ENCODE data around the gene TSHZ1.

GRCh38 chr18:75178376-75178775, 32.2 kb upstream of the TSHZ1 start:
- TF ChIP-seq FOXJ3 (CRISPR knock-in tag; IDR thresholded peaks at IDR 0.05) (no peak), RCOR1 (IDR thresholded peaks at IDR 0.05; ENCODE audit: low read length) (no peak), CTCF (IDR thresholded peaks at IDR 0.05) (no peak), EP300 (IDR thresholded peaks at IDR 0.05; ENCODE audit: borderline replicate concordance in 1 of 2, low read depth in 1 of 2, low read length in 1 of 2) (no peak), EZH2phosphoT487 (IDR thresholded peaks at IDR 0.05; ENCODE audit: borderline replicate concordance, low read depth) (no peak), POLR2AphosphoS5 (IDR thresholded peaks at IDR 0.05; ENCODE audit: low read depth, low read length) (no peak), RAD21 (IDR thresholded peaks at IDR 0.05; ENCODE audit: low read length) (no peak), CHD2 (IDR thresholded peaks at IDR 0.05; ENCODE audit: low read length, partially characterized antibody) (no peak)
- TF ChIP-seq, protein P1, sequence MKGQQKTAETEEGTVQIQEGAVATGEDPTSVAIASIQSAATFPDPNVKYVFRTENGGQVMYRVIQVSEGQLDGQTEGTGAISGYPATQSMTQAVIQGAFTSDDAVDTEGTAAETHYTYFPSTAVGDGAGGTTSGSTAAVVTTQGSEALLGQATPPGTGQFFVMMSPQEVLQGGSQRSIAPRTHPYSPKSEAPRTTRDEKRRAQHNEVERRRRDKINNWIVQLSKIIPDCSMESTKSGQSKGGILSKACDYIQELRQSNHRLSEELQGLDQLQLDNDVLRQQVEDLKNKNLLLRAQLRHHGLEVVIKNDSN (IDR thresholded peaks at IDR 0.05; ENCODE audit: borderline replicate concordance, low read depth), result no peak

All from SK-N-SH (cell line).